IMR-90 (cell line): ENCODE measurements around the gene FAM234A. TPM values are rescaled to one million over a fixed set of nuclear protein-coding genes. Genes with fewer than 3 reads are reported as not detected.

ENCODE experiments used
- ATAC-seq: fragments of 200-7000 bp; cut with Tn5 transposase; 2 replicates; pipeline ENCODE4 v1.9.1; 2020; ENCODE audit warnings: low read depth, mild to moderate bottlenecking, moderate library complexity
- BruUV-seq: library from RNA; stranded (reverse); fragments of 400-500 nt; replicated peaks from 2 replicates; lab custom pipeline; 2021; lab: Mats Ljungman, UMichigan
- CTCF ChIA-PET: fragments of 300-600 bp; formaldehyde crosslinking; extraction: SDS; loops from one replicate; lab custom pipeline; 2021; ENCODE audit warnings: antibody characterized with exemption; lab: Yijun Ruan, JAX
- POLR2A ChIA-PET: fragments of 300-600 bp; sonication (Branson Sonifier 250); formaldehyde crosslinking; loops from one replicate; lab custom pipeline; 2022; ENCODE audit warnings: antibody characterized with exemption; ENCODE audit not compliant: unreplicated experiment; lab: Charles Lee
- DNase-seq: peaks from one replicate; pipeline ENCODE4 v3.0.0; 2013
- H2AFZ ChIP-seq: replicated peaks from 2 replicates; pipeline ENCODE3; 2013; ENCODE audit warnings: low read length, mild to moderate bottlenecking; ENCODE audit not compliant: poor library complexity
- H2AK5ac ChIP-seq: 2 replicates; pipeline ENCODE4 v1.6.1; 2013; ENCODE audit warnings: low read depth, low read length, inconsistent platforms
- H2AK9ac ChIP-seq: replicated peaks from 2 replicates; pipeline ENCODE3; 2013; ENCODE audit warnings: mild to moderate bottlenecking, low read depth, low read length, moderate library complexity; ENCODE audit not compliant: poor library complexity
- H2BK120ac ChIP-seq: 2 replicates; pipeline ENCODE4 v1.6.1; 2013; ENCODE audit warnings: low read depth, low read length, inconsistent platforms
- H2BK15ac ChIP-seq: 3 replicates; pipeline ENCODE4 v1.6.1; 2013; ENCODE audit warnings: low read depth, low read length, inconsistent platforms
- H2BK20ac ChIP-seq: 2 replicates; pipeline ENCODE4 v1.6.1; 2013; ENCODE audit warnings: low read depth, mild to moderate bottlenecking, inconsistent platforms, low read length, moderate library complexity
- H2BK5ac ChIP-seq: 2 replicates; pipeline ENCODE4 v1.6.1; 2013; ENCODE audit warnings: mild to moderate bottlenecking, low read depth, low read length, inconsistent platforms; ENCODE audit not compliant: poor library complexity, severe bottlenecking
- H3K14ac ChIP-seq: replicated peaks from 2 replicates; pipeline ENCODE4 v1.6.1; 2013; ENCODE audit warnings: low read depth, low read length, inconsistent platforms
- H3K18ac ChIP-seq: 2 replicates; pipeline ENCODE4 v1.6.1; 2013; ENCODE audit warnings: low read depth, low read length, control low read depth
- H3K23ac ChIP-seq: 2 replicates; pipeline ENCODE4 v1.6.1; 2013; ENCODE audit warnings: low read depth, low read length, inconsistent platforms
- H3K27ac ChIP-seq: 2 replicates; pipeline ENCODE4 v1.5.1; 2013; ENCODE audit warnings: mild to moderate bottlenecking, control low read depth, low read length; ENCODE audit not compliant: insufficient read depth
- H3K27me3 ChIP-seq: 2 replicates; pipeline ENCODE4 v1.6.1; 2013; ENCODE audit warnings: low read length; ENCODE audit not compliant: control insufficient read depth, insufficient read depth
- H3K36me3 ChIP-seq: 2 replicates; pipeline ENCODE4 v1.6.1; 2013; ENCODE audit warnings: low read length, mixed read lengths; ENCODE audit not compliant: control insufficient read depth, insufficient read depth
- H3K4ac ChIP-seq: 2 replicates; pipeline ENCODE4 v1.6.1; 2013; ENCODE audit warnings: low read depth, low read length, inconsistent platforms
- H3K4me1 ChIP-seq: 2 replicates; pipeline ENCODE4 v1.6.1; 2013; ENCODE audit warnings: low read length, mixed read lengths; ENCODE audit not compliant: control insufficient read depth, insufficient read depth
- H3K4me2 ChIP-seq: 2 replicates; pipeline ENCODE4 v1.6.1; 2013; ENCODE audit warnings: low read depth, mild to moderate bottlenecking, control low read depth, low read length, moderate library complexity
- H3K4me3 ChIP-seq: 2 replicates; pipeline ENCODE4 v1.5.1; 2013; ENCODE audit warnings: low read depth, mild to moderate bottlenecking, control low read depth, low read length, moderate library complexity; ENCODE audit not compliant: insufficient read depth
- H3K56ac ChIP-seq: 2 replicates; pipeline ENCODE4 v1.6.1; 2013; ENCODE audit warnings: low read length, inconsistent platforms; ENCODE audit not compliant: insufficient read depth; ENCODE audit errors: extremely low read depth
- H3K79me1 ChIP-seq, 2 experiments: 2 replicates each; pipeline ENCODE4 v1.6.1; 2013; ENCODE audit warnings: low read length in 2 of 2, inconsistent platforms in 1 of 2, low read depth in 1 of 2
- H3K9ac ChIP-seq: 2 replicates; pipeline ENCODE4 v1.6.1; 2013; ENCODE audit warnings: low read depth, low read length, control low read depth
- H3K9me1 ChIP-seq: 2 replicates; pipeline ENCODE4 v1.6.1; 2013; ENCODE audit warnings: low read length, inconsistent platforms; ENCODE audit not compliant: insufficient read depth
- H3K9me3 ChIP-seq: 2 replicates; pipeline ENCODE4 v1.6.1; 2013; ENCODE audit warnings: low read length; ENCODE audit not compliant: control insufficient read depth, insufficient read depth
- H4K20me1 ChIP-seq: 2 replicates; pipeline ENCODE4 v1.6.1; 2013; ENCODE audit warnings: low read length, inconsistent platforms; ENCODE audit not compliant: insufficient read depth
- H4K5ac ChIP-seq: 2 replicates; pipeline ENCODE4 v1.6.1; 2013; ENCODE audit warnings: mild to moderate bottlenecking, low read depth, low read length, control low read depth
- H4K8ac ChIP-seq, 2 experiments: 2 replicates each; pipeline ENCODE4 v1.6.1; 2013; ENCODE audit warnings: low read depth in 2 of 2, low read length in 2 of 2, control low read depth in 1 of 2, inconsistent platforms in 1 of 2
- H4K91ac ChIP-seq: 2 replicates; pipeline ENCODE4 v1.6.1; 2013; ENCODE audit warnings: low read depth, low read length, inconsistent platforms; ENCODE audit not compliant: insufficient read depth
- BHLHE40 ChIP-seq: fragments of 150-350 bp; IDR thresholded peaks from 2 replicates; pipeline ENCODE4 v1.6.1; 2016; ENCODE audit warnings: mild to moderate bottlenecking, low read depth, low read length
- CEBPB ChIP-seq: IDR thresholded peaks from 2 replicates; pipeline ENCODE4 v1.6.1; 2012; ENCODE audit warnings: low read depth, low read length, improper control_type of control experiment
- CHD1 ChIP-seq: IDR thresholded peaks from 2 replicates; pipeline ENCODE4 v1.6.1; 2012; ENCODE audit warnings: low read depth, low read length, improper control_type of control experiment
- CTCF ChIP-seq: conservative IDR thresholded peaks from 2 replicates; pipeline ENCODE4 v1.5.1; 2012; ENCODE audit warnings: mild to moderate bottlenecking, low read depth, low read length, improper control_type of control experiment
- ELK1 ChIP-seq: fragments of 150-350 bp; IDR thresholded peaks from 2 replicates; pipeline ENCODE4 v1.6.1; 2016; ENCODE audit warnings: low read depth, mild to moderate bottlenecking, low read length, moderate library complexity, borderline replicate concordance
- FOS ChIP-seq: fragments of 150-350 bp; IDR thresholded peaks from 2 replicates; pipeline ENCODE4 v1.6.1; 2016; ENCODE audit warnings: low read depth, low read length
- MAFK ChIP-seq: IDR thresholded peaks from 2 replicates; pipeline ENCODE4 v1.6.1; 2012; ENCODE audit warnings: low read depth, low read length, improper control_type of control experiment
- MAZ ChIP-seq: IDR thresholded peaks from 2 replicates; pipeline ENCODE4 v1.6.1; 2012; ENCODE audit warnings: low read depth, mild to moderate bottlenecking, low read length, improper control_type of control experiment, moderate library complexity, borderline replicate concordance
- MXI1 ChIP-seq: IDR thresholded peaks from 2 replicates; pipeline ENCODE4 v1.6.1; 2012; ENCODE audit warnings: low read depth, mild to moderate bottlenecking, low read length, moderate library complexity, borderline replicate concordance
- NFE2L2 ChIP-seq: fragments of 150-350 bp; IDR thresholded peaks from 2 replicates; pipeline ENCODE4 v1.6.1; 2016; ENCODE audit warnings: low read depth, mild to moderate bottlenecking, low read length
- POLR2A ChIP-seq: IDR thresholded peaks from 2 replicates; pipeline ENCODE4 v1.6.1; 2012; ENCODE audit warnings: mild to moderate bottlenecking, low read depth, low read length
- RAD21 ChIP-seq: IDR thresholded peaks from 2 replicates; pipeline ENCODE4 v1.6.1; 2012; ENCODE audit warnings: low read length, improper control_type of control experiment
- RCOR1 ChIP-seq: IDR thresholded peaks from 2 replicates; pipeline ENCODE4 v1.6.1; 2012; ENCODE audit warnings: mild to moderate bottlenecking, low read length, improper control_type of control experiment; ENCODE audit not compliant: insufficient replicate concordance
- RFX5 ChIP-seq: IDR thresholded peaks from 2 replicates; pipeline ENCODE4 v1.8.0; 2012; ENCODE audit warnings: low read depth, mild to moderate bottlenecking, low read length, moderate library complexity
- SMC3 ChIP-seq: fragments of 150-350 bp; IDR thresholded peaks from 2 replicates; pipeline ENCODE4 v1.6.1; 2016; ENCODE audit warnings: low read depth, mild to moderate bottlenecking, antibody characterized with exemption, low read length, moderate library complexity
- USF2 ChIP-seq: fragments of 150-350 bp; IDR thresholded peaks from 2 replicates; pipeline ENCODE4 v1.6.1; 2017; ENCODE audit warnings: mild to moderate bottlenecking, antibody characterized with exemption, low read length, low read depth
- WGBS, 2 experiments: methylation state at CpG; one replicate each; pipeline versions ENCODE4 v1.1.5 to v1.1.7; 2013; ENCODE audit warnings: missing lambda C conversion rate in 2 of 2; ENCODE audit not compliant: insufficient read length in 1 of 2; ENCODE audit errors: extremely low coverage in 2 of 2; 5-methylcytosine and 5-hydroxymethylcytosine counted together
- dilution Hi-C: fragments of 300-500 bp; cut with HindIII; formaldehyde crosslinking; loops from one replicate; pipeline ENCODE4 v1.14.3; 2018; ENCODE audit warnings: low sequenced_read_pairs; ENCODE audit not compliant: unreplicated experiment
- in situ Hi-C: fragments of 300-500 bp; cut with MboI; formaldehyde crosslinking; loops from 3 replicates; pipeline ENCODE4 v1.14.3; 2019; ENCODE audit warnings: low sequenced_read_pairs, inconsistent platforms, mixed read lengths
- intact Hi-C: fragments of 100-400 bp; cut with micrococcal nuclease; formaldehyde crosslinking; loops from 2 replicates; pipeline ENCODE4 v1.10.0; 2022
- polyA plus RNA-seq, 3 experiments: library from polyadenylated mRNA; depleted of rRNA; stranded (reverse); fragments of >200 nt; gene quantifications; 2 replicates each; pipeline ENCODE4 v1.2.3, GENCODE V29; 2012; ENCODE audit warnings: low replicate concordance in 1 of 3
- total RNA-seq: library from RNA; depleted of rRNA; stranded (reverse); fragments of >200 nt; gene quantifications from 2 replicates; pipeline ENCODE4 v1.2.3, GENCODE V29; 2012

The FAM234A gene
- total and polyA plus RNA-seq, 2 of the 4 experiments (the other 2 are of a cell fraction): 30.3 to 64.2 TPM

- no peaks in the 10 kb centered on the region for H3K9me1 ChIP-seq
- DNase-seq (no peak), ATAC-seq (no peak)
- H3K79me1 ChIP-seq: no peaks in the 10 kb centered on the region
- H3K23ac ChIP-seq: no peak overlapping the region
- dilution Hi-C loops (no loop called here), in situ Hi-C loops (no loop called here), intact Hi-C loops (no loop called here)
- no peak overlapping the region for H3K56ac ChIP-seq
- H4K8ac ChIP-seq: no peak overlapping the region
- H2AK9ac ChIP-seq: no peak overlapping the region
- TF ChIP-seq CHD1 (no peak), MAZ (no peak), RCOR1 (no peak), MAFK (no peak), BHLHE40 (no peak), SMC3 (no peak), NFE2L2 (no peak), RAD21 (no peak), FOS (no peak), CEBPB (no peak), POLR2A (no peak), ELK1 (no peak), USF2 (no peak), MXI1 (no peak), RFX5 (no peak), CTCF (no peak)
- no peaks in the 10 kb centered on the region for H3K9me3 ChIP-seq
- H2BK20ac ChIP-seq: no peak overlapping the region
- no peak overlapping the region for H4K5ac ChIP-seq
- no peak overlapping the region for H3K4me2 ChIP-seq
- H3K4me1 ChIP-seq: no peaks in the 10 kb centered on the region
- no peak overlapping the region for H2BK5ac ChIP-seq
- no peak overlapping the region for H3K18ac ChIP-seq
- no peak overlapping the region for H2AFZ ChIP-seq
- peaks cover 46% of the 10 kb centered on the region for H3K36me3 ChIP-seq
- no peaks in the 10 kb centered on the region for H3K27me3 ChIP-seq
- H2AK5ac ChIP-seq: no peak overlapping the region
- no peak overlapping the region for H2BK120ac ChIP-seq
- no peak overlapping the region for H3K4me3 ChIP-seq
- H4K91ac ChIP-seq: no peak overlapping the region
- H2BK15ac ChIP-seq: no peak overlapping the region
- H3K27ac ChIP-seq: no peak overlapping the region
- WGBS, 2 experiments: 100% methylated on average over 6 of the region's 17 CpGs; no CpG with 5 or more reads in 1 of the 2 experiments
- ChIA-PET CTCF (no interaction called here), POLR2A (no interaction called here)
- H4K20me1 ChIP-seq: no peaks in the 10 kb centered on the region
- no peak overlapping the region for H3K4ac ChIP-seq
- BruUV-seq: no TSS peak
- H3K14ac ChIP-seq: no peak overlapping the region
- H3K9ac ChIP-seq: no peak overlapping the region
Measured at GRCh38 chr16:291539-291938, 56.9 kb downstream of the FAM234A start.
